ENCODE data around the gene KCTD10.

DNA sequence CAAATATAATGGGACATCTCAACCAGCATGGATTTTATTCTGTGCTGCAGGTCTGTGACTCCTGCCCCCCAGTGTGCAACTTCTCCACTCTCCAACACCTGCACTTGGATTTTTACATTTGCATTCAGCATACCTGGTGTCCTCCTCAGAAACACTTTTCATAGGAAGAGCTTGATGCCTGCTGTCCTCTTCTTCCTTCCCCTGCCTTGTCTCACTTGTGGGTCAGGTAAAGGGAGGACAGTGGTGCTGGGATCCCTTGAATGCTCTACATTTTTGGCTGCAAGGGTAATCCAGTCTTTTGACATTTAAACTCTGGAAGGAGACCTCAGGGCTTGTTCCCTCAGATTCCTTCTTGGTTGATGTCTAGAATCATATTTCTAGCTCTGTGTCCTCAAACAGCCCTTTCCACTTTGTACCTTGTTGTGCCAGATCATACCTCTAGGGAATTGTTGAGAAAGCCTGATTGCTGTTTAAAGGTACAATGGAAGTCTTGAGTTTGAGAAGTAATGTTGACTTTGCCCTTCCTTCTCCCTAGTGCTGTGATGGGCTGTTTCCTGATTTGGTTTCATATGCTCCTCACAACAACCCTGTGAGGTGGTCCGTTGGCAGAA, 13.0 kb upstream of the KCTD10 start:
- TF ChIP-seq, protein P1, sequence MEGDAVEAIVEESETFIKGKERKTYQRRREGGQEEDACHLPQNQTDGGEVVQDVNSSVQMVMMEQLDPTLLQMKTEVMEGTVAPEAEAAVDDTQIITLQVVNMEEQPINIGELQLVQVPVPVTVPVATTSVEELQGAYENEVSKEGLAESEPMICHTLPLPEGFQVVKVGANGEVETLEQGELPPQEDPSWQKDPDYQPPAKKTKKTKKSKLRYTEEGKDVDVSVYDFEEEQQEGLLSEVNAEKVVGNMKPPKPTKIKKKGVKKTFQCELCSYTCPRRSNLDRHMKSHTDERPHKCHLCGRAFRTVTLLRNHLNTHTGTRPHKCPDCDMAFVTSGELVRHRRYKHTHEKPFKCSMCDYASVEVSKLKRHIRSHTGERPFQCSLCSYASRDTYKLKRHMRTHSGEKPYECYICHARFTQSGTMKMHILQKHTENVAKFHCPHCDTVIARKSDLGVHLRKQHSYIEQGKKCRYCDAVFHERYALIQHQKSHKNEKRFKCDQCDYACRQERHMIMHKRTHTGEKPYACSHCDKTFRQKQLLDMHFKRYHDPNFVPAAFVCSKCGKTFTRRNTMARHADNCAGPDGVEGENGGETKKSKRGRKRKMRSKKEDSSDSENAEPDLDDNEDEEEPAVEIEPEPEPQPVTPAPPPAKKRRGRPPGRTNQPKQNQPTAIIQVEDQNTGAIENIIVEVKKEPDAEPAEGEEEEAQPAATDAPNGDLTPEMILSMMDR (optimal IDR thresholded peaks at IDR 0.05 in 1 of 3, IDR thresholded peaks at IDR 0.05 in 1 of 3, conservative IDR thresholded peaks at IDR 0.05 in 1 of 3; ENCODE audit: extremely low read depth in 1 of 3, insufficient read depth in 2 of 3, low read length in 3 of 3): no peak
- TF ChIP-seq EZH2 (IDR thresholded peaks at IDR 0.05; ENCODE audit: low read length): no peak
